ENCODE results near the gene CHPF. TPM values are rescaled to one million over a fixed set of nuclear protein-coding genes. Genes with fewer than 3 reads are reported as not detected.

CHPF gene
- total RNA-seq, 1 experiment from 2014 or later = 17.5 TPM

DNA sequence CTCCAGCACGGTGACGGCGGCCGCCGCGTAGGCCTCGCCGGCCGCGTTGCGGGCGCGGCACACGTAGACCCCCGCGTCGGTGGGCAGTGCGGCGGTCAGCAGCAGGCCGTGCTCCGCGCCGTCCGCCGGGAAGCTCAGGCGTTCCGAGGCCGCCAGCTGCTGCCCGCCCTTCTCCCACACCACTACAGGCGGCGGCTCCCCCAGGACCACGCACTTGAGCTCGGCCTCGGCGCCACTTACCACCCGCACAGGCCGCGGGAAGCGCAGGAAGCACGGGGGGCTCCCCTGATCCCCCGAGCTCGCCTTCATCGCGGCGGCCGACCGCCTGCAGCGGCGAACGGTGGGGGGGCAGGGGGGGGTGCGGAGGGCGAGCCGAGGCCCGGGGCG, 27.3 kb upstream of the CHPF start:
- POLR2A ChIA-PET = interaction anchor here (0.6 to 1.4 kb wide), 2 partner anchors 26 to 325 kb away, joined by 3 to 8 read pairs; no protein-coding TSS in a partner anchor
- no peak overlapping the region for H3K27ac ChIP-seq (ENCODE audit: low read length)

DNA sequence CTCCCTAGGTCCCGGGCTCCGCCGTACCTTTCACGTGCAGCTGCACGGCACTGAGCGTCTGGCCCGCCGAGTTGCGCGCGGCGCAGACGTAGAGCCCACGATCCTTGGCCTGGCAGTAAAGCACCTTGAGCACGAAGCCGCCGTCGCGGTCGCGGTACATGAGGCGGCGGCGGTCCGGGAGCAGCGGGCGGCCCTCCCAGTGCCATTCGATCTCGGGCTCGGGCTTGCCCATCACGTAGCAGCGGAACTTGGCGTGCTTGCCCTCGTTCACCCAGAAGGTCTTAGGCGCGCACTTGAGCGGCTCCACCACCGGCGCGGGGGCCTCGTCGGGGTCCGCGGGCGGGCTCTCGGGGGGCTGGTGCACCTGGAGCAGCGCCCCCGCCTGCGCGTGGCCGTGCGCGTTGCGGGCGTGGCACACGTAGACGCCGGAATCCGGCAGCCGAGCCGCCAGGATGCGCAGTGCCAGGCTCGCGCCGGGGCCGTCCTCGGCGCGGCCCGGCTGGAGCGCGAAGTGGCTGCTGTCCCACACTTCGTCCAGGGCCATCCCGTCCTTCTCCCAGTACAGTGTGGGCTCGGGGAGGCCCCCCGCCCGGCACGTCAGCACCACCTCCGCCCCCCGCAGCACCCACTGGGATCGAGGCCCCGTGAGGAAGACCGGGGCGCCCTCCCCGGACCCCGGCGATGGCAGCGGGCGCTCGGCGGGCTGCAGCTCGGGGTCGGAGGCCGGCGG, 26.8 kb upstream of the CHPF start:
- H3K9me3 ChIP-seq (ENCODE audit: control insufficient read depth, insufficient read depth, low read depth, low read length) = no peaks in the 10 kb centered on the region
- POLR2A ChIA-PET = interaction anchor here (0.6 kb wide), 1 partner anchor 324 kb away, joined by 8 read pairs; no protein-coding TSS in a partner anchor
- in situ Hi-C loops (cut with HindIII; ENCODE audit: low pct_unique_long_range_greater_than_20kb, low sequenced_read_pairs) = no loop called here

More for the DNA sequence above, 27.3 kb upstream of the CHPF start:
- peak; percentile 70 for ATAC-seq
- DNase-seq (ENCODE audit: low read depth, low spot score) = no peak
- Histone ChIP-seq H3K4me1 (ENCODE audit: control insufficient read depth, insufficient read depth, low read length) (peaks cover 16% of the 10 kb centered on the region), H3K4me3 (ENCODE audit: low read depth in 2 of 2, low read length in 2 of 2) (peak overlapping the region; percentile 49), H3K27me3 (ENCODE audit: control insufficient read depth, insufficient read depth, low read length) (no peaks in the 10 kb centered on the region), H3K9me3 (ENCODE audit: control insufficient read depth, insufficient read depth, low read depth, low read length) (no peaks in the 10 kb centered on the region), H3K36me3 (ENCODE audit: control insufficient read depth, insufficient read depth, low read length) (no peaks in the 10 kb centered on the region)
- CTCF ChIA-PET = interaction anchor here (1.2 kb wide), 1 partner anchor 10 kb away, joined by 3 read pairs; no protein-coding TSS in a partner anchor
- TF ChIP-seq, protein P1, sequence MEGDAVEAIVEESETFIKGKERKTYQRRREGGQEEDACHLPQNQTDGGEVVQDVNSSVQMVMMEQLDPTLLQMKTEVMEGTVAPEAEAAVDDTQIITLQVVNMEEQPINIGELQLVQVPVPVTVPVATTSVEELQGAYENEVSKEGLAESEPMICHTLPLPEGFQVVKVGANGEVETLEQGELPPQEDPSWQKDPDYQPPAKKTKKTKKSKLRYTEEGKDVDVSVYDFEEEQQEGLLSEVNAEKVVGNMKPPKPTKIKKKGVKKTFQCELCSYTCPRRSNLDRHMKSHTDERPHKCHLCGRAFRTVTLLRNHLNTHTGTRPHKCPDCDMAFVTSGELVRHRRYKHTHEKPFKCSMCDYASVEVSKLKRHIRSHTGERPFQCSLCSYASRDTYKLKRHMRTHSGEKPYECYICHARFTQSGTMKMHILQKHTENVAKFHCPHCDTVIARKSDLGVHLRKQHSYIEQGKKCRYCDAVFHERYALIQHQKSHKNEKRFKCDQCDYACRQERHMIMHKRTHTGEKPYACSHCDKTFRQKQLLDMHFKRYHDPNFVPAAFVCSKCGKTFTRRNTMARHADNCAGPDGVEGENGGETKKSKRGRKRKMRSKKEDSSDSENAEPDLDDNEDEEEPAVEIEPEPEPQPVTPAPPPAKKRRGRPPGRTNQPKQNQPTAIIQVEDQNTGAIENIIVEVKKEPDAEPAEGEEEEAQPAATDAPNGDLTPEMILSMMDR (IDR thresholded peaks at IDR 0.05) = no peak
- TF ChIP-seq POLR2AphosphoS5 (IDR thresholded peaks at IDR 0.05; ENCODE audit: low read depth, low read length) (no peak), SIN3A (IDR thresholded peaks at IDR 0.05; ENCODE audit: borderline replicate concordance, insufficient read depth, low read depth, low read length) (no peak), TCF7L2 (IDR thresholded peaks at IDR 0.05; ENCODE audit: low read depth, low read length) (no peak)
- TF ChIP-seq, protein P2, sequence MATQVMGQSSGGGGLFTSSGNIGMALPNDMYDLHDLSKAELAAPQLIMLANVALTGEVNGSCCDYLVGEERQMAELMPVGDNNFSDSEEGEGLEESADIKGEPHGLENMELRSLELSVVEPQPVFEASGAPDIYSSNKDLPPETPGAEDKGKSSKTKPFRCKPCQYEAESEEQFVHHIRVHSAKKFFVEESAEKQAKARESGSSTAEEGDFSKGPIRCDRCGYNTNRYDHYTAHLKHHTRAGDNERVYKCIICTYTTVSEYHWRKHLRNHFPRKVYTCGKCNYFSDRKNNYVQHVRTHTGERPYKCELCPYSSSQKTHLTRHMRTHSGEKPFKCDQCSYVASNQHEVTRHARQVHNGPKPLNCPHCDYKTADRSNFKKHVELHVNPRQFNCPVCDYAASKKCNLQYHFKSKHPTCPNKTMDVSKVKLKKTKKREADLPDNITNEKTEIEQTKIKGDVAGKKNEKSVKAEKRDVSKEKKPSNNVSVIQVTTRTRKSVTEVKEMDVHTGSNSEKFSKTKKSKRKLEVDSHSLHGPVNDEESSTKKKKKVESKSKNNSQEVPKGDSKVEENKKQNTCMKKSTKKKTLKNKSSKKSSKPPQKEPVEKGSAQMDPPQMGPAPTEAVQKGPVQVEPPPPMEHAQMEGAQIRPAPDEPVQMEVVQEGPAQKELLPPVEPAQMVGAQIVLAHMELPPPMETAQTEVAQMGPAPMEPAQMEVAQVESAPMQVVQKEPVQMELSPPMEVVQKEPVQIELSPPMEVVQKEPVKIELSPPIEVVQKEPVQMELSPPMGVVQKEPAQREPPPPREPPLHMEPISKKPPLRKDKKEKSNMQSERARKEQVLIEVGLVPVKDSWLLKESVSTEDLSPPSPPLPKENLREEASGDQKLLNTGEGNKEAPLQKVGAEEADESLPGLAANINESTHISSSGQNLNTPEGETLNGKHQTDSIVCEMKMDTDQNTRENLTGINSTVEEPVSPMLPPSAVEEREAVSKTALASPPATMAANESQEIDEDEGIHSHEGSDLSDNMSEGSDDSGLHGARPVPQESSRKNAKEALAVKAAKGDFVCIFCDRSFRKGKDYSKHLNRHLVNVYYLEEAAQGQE (IDR thresholded peaks at IDR 0.05; ENCODE audit: insufficient read depth in 1 of 2, low read depth in 2 of 2, low read length in 1 of 2) = no peak
- intact Hi-C loops (cut with micrococcal nuclease; ENCODE audit: unreplicated experiment) = no loop called here
- in situ Hi-C loops (cut with HindIII; ENCODE audit: low pct_unique_long_range_greater_than_20kb, low sequenced_read_pairs) = no loop called here
- BruUV-seq (replicated peaks) = no TSS peak

More for the DNA sequence above, 26.8 kb upstream of the CHPF start:
- no TSS peak for BruUV-seq (replicated peaks)
- peak overlapping the region; percentile 49 for H3K4me3 ChIP-seq (ENCODE audit: low read depth in 2 of 2, low read length in 2 of 2)
- TF ChIP-seq, protein P1 (IDR thresholded peaks at IDR 0.05) = no peak
- no peak for TF ChIP-seq TCF7L2 (IDR thresholded peaks at IDR 0.05; ENCODE audit: low read depth, low read length)
- no peak for TF ChIP-seq SIN3A (IDR thresholded peaks at IDR 0.05; ENCODE audit: borderline replicate concordance, insufficient read depth, low read depth, low read length)
- no peak for TF ChIP-seq POLR2AphosphoS5 (IDR thresholded peaks at IDR 0.05; ENCODE audit: low read depth, low read length)
- TF ChIP-seq, protein P2 (IDR thresholded peaks at IDR 0.05; ENCODE audit: insufficient read depth in 1 of 2, low read depth in 2 of 2, low read length in 1 of 2) = no peak
- CTCF ChIA-PET = interaction anchor here (1.2 kb wide), 1 partner anchor 10 kb away, joined by 3 read pairs; no protein-coding TSS in a partner anchor
- H3K36me3 ChIP-seq (ENCODE audit: control insufficient read depth, insufficient read depth, low read length) = no peaks in the 10 kb centered on the region
- peaks cover 16% of the 10 kb centered on the region for H3K4me1 ChIP-seq (ENCODE audit: control insufficient read depth, insufficient read depth, low read length)
- no peaks in the 10 kb centered on the region for H3K27me3 ChIP-seq (ENCODE audit: control insufficient read depth, insufficient read depth, low read length)
- DNase-seq (ENCODE audit: low read depth, low spot score) = no peak
- intact Hi-C loops (cut with micrococcal nuclease; ENCODE audit: unreplicated experiment) = no loop called here
- H3K27ac ChIP-seq (ENCODE audit: low read length) = 0 out of 2 replicates have a peak overlapping the region, but pooled peaks have one; percentile 23
- ATAC-seq = peak; percentile 79

Measured in Panc1 (cell line).